Stimulated activated naive B cell treated with anti-CD40 and anti-IgM and Interleukin-4, amounts not matched to agents 10 μg/mL and 1 μg/mL and 100 μg/mL, for 72 hours (primary cell): ENCODE data around the gene LRCH2.

Experiments
- ATAC-seq, 2 donors: fragments of 150-1000 bp; cut with Tn5 transposase; replicated peaks; 2 replicates each; pipeline ENCODE4 v1.10.0; 2021; ENCODE audit warnings: moderate library complexity in 1 of 2
- DNase-seq: peaks from one replicate; pipeline ENCODE4 v3.0.0; 2021
- H3K27ac Mint-ChIP-seq: one replicate; pipeline ENCODE4 v1.8.0; 2022; ENCODE audit warnings: mild to moderate bottlenecking, mixed read lengths
- H3K27me3 Mint-ChIP-seq, 2 donors: one replicate each; pipeline ENCODE4 v1.8.0; 2022; ENCODE audit warnings: mixed read lengths in 2 of 2
- H3K36me3 Mint-ChIP-seq, 2 donors: one replicate each; pipeline ENCODE4 v1.8.0; 2022; ENCODE audit warnings: mixed read lengths in 2 of 2, mild to moderate bottlenecking in 1 of 2
- H3K4me1 Mint-ChIP-seq, 2 donors: one replicate each; pipeline ENCODE4 v1.8.0; 2022; ENCODE audit warnings: mixed read lengths in 2 of 2, mild to moderate bottlenecking in 1 of 2
- H3K4me3 Mint-ChIP-seq, 2 donors: one replicate each; pipeline ENCODE4 v1.8.0; 2022; ENCODE audit warnings: mild to moderate bottlenecking in 2 of 2, mixed read lengths in 2 of 2, moderate library complexity in 1 of 2
- H3K9me3 Mint-ChIP-seq, 2 donors: one replicate each; pipeline ENCODE4 v1.8.0; 2022; ENCODE audit warnings: mixed read lengths in 2 of 2, mild to moderate bottlenecking in 1 of 2

Gene LRCH2, protein sequence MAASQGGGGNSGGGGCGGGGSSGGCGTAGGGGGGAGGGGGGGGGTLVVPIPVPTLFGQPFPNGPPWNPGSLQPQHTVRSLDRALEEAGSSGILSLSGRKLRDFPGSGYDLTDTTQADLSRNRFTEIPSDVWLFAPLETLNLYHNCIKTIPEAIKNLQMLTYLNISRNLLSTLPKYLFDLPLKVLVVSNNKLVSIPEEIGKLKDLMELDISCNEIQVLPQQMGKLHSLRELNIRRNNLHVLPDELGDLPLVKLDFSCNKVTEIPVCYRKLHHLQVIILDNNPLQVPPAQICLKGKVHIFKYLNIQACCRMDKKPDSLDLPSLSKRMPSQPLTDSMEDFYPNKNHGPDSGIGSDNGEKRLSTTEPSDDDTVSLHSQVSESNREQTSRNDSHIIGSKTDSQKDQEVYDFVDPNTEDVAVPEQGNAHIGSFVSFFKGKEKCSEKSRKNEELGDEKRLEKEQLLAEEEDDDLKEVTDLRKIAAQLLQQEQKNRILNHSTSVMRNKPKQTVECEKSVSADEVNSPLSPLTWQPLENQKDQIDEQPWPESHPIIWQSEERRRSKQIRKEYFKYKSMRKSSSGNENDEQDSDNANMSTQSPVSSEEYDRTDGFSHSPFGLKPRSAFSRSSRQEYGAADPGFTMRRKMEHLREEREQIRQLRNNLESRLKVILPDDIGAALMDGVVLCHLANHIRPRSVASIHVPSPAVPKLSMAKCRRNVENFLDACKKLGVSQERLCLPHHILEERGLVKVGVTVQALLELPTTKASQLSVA

DNA sequence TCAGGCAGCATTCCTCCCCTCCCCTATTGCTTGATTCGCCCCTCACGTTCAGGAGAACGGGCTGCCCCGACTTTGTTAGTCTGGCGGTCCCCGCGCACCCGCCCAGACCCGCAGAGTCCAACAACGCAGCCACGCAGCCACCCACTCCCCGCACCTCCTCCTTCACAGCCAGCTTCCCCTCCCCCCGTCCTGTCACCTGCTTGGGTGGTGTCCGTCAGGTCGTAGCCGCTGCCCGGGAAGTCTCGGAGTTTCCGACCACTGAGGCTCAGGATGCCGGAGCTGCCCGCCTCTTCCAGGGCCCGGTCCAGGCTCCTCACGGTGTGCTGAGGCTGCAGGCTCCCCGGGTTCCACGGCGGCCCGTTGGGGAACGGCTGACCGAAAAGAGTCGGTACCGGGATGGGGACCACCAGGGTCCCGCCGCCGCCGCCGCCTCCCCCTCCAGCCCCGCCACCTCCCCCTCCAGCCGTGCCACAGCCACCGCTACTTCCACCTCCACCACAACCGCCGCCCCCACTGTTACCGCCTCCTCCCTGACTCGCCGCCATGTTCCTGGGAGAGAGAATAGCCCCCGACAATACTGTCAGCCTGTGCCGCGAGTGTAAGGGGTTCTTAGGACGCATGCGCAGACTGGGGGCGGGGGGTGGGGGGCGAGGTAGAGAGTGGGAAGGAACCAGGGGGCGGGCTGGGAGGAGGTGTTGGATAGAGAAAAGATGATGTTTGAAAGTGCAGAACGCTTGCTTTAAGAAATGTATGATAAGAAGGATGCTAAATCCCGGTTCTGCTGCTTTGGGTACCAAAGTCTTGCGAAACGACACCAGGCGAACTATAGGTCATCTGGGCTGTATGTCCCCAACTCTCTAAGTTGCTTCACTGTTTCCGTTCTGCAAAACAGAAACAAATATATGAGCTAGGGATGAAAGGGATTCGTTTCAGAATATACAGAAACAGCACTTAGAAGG lies at the start of gene LRCH2:
LRCH2 (minus strand) TSS at position 600 of the 959 bp plus-strand sequence; CDS start at position 545, 55 bp downstream.
- Mint-ChIP-seq H3K9me3 (no peaks in the 10 kb centered on the region), H3K27ac (no peak within 1 kb of the TSS), H3K27me3 (peaks cover 14 to 29% of the 10 kb centered on the region in 2 donors), H3K4me3 (peak within 1 kb of the TSS in 1 of 2 donors; percentile 62), H3K36me3 (no peaks in the 10 kb centered on the region), H3K4me1 (no peaks in the 10 kb centered on the region)
- DNase-seq (no peak), ATAC-seq (no peak)

DNA sequence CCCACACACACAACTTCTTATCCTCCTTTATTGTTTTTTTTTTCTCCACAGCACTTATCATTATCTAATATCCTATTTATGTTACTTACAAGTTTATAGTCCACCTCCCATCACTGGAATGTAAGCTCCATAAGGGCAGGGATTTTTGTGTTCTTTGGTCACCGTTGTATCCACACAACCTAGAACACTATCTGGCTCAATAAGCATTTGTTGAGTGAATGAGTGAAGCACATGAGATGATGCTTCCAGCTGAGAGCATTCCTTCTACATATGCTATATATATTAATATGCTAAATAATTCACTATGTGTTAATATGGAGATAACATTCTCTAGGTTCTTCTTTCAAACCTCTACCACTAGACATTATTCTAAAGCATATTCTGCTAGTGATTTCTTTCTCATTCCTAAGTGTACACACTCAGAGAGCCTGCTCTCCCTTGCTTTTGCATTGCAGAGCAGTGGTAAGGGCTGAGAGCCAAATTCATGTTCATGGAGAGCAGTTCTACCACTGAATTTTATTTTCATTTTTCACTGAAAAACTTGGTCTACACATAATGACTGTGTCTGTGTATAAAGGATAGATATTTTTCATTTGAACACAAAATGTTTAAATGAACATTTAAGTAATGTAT lies 35.3 kb upstream of the LRCH2 start:
- Mint-ChIP-seq H3K27ac (no peak overlapping the region), H3K36me3 (no peaks in the 10 kb centered on the region), H3K9me3 (no peaks in the 10 kb centered on the region), H3K4me1 (no peaks in the 10 kb centered on the region), H3K4me3 (no peak overlapping the region), H3K27me3 (no peaks in the 10 kb centered on the region)
- DNase-seq = no peak
- ATAC-seq = no peak

DNA sequence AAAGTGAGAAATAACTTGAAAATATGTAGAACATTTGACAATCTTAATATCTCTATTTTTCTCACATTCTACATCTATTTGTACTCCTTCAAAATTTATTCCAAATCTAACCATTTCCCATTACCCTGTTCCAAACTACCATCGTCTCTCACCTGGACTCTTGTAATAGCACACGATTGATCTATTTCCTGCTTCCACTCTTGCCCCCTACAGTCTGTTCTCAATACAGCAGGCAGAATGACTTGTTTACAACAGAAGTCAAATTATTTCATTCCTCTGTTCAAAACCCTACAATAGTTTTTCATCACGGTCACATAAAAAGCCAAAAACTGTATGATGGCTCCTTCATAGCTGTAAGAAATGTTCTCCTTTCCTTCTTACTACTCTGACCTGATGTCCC lies 34.5 kb upstream of the LRCH2 start:
- Mint-ChIP-seq H3K4me1 (no peaks in the 10 kb centered on the region), H3K4me3 (no peak overlapping the region)
- no peak for ATAC-seq

DNA sequence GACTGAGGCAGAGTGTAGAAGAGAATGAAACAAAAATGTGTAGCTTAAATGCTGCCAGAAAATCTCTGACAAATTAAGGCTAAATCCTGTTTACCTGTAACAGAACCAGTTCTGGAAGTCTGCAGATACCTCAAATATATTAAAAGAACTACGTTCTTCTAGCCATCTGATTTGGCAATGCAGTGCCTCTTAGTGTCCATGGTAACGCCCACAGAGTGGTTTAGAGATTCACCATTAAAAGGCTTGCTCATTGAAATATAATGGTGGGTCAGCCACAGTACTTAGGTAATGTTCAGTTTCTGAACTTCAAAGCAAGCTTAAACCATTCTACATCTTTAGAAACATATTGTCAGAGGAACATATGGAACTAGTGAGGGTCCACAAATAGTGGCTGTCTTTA lies 32.4 kb upstream of the LRCH2 start:
- H3K4me1 Mint-ChIP-seq = no peaks in the 10 kb centered on the region
- ATAC-seq = no peak
- H3K27me3 Mint-ChIP-seq = no peaks in the 10 kb centered on the region
- H3K36me3 Mint-ChIP-seq = no peaks in the 10 kb centered on the region
- no peak overlapping the region for H3K27ac Mint-ChIP-seq
- DNase-seq = no peak
- H3K4me3 Mint-ChIP-seq = no peak overlapping the region
- H3K9me3 Mint-ChIP-seq = no peaks in the 10 kb centered on the region

More for the DNA sequence above, 34.5 kb upstream of the LRCH2 start:
- no peak for DNase-seq
- H3K27ac Mint-ChIP-seq = no peak overlapping the region
- H3K27me3 Mint-ChIP-seq = no peaks in the 10 kb centered on the region
- H3K9me3 Mint-ChIP-seq = no peaks in the 10 kb centered on the region
- no peaks in the 10 kb centered on the region for H3K36me3 Mint-ChIP-seq

DNA sequence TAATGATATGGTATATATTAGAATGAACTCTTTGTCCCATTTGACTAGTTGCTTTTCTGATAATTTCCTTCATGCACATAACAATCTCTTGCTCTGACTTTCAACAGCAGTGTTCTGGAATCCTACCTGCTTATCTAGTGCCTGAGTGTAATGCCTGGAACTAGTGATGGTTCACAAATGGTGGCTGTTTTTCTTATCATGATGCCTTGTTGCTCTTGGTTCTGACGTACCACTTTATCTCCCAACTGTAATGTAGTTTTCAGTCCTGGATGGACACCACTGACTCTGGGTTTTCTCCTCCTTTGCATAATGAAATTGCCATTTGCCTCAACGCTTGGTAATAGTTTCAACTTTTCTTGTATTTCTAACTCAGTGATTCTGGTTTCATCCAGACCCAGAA lies 30.1 kb upstream of the LRCH2 start:
- Mint-ChIP-seq H3K36me3 (no peaks in the 10 kb centered on the region), H3K27me3 (no peaks in the 10 kb centered on the region), H3K27ac (no peak overlapping the region), H3K4me1 (no peaks in the 10 kb centered on the region), H3K4me3 (no peak overlapping the region), H3K9me3 (no peaks in the 10 kb centered on the region)
- DNase-seq (no peak), ATAC-seq (no peak)

DNA sequence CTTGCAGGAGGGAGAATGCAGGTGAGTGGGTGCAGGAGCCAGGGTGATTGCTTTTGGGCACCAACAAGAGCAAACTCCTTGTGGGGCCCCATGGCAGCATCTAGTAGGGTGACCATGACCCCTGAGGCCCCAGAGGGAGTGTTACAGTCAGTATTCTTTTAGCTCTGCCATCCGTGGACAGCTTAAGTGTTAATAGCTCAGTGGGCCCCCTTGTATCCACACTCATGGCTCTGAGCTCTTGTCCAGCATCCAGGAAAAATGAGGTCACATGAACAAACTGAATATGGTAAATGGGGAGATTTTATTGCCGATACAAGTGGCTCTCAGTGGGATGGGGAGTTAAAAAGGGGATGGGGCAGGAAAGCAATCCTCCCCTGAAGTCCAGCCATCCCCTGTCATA lies 27.3 kb upstream of the LRCH2 start:
- no peak overlapping the region for H3K27ac Mint-ChIP-seq
- H3K27me3 Mint-ChIP-seq = no peaks in the 10 kb centered on the region
- no peaks in the 10 kb centered on the region for H3K9me3 Mint-ChIP-seq
- H3K4me1 Mint-ChIP-seq = no peaks in the 10 kb centered on the region
- no peak for DNase-seq
- no peaks in the 10 kb centered on the region for H3K36me3 Mint-ChIP-seq
- H3K4me3 Mint-ChIP-seq = no peak overlapping the region
- no peak for ATAC-seq

DNA sequence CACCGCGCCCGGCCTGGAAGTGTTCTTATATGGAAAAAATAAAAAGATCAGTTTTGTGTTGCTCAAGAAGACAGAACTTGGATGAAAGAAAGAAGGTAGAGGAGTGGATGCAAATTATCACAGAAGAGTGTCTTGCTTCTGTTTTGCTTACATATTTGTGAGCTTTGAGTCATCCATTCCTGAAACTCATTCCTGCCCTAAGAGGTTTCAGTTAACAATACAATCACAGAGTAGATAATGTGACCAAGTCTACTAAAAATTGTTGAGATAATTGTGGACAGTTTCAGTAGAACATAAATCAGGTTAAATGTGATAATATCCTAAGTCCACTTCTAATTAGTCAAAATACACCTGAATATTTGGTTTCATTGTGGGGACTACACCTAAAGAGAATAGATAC lies 26.4 kb upstream of the LRCH2 start:
- no peak overlapping the region for H3K27ac Mint-ChIP-seq
- H3K4me1 Mint-ChIP-seq = no peaks in the 10 kb centered on the region
- H3K27me3 Mint-ChIP-seq = no peaks in the 10 kb centered on the region
- no peaks in the 10 kb centered on the region for H3K36me3 Mint-ChIP-seq
- H3K4me3 Mint-ChIP-seq = no peak overlapping the region
- DNase-seq = no peak
- ATAC-seq = no peak
- no peaks in the 10 kb centered on the region for H3K9me3 Mint-ChIP-seq

DNA sequence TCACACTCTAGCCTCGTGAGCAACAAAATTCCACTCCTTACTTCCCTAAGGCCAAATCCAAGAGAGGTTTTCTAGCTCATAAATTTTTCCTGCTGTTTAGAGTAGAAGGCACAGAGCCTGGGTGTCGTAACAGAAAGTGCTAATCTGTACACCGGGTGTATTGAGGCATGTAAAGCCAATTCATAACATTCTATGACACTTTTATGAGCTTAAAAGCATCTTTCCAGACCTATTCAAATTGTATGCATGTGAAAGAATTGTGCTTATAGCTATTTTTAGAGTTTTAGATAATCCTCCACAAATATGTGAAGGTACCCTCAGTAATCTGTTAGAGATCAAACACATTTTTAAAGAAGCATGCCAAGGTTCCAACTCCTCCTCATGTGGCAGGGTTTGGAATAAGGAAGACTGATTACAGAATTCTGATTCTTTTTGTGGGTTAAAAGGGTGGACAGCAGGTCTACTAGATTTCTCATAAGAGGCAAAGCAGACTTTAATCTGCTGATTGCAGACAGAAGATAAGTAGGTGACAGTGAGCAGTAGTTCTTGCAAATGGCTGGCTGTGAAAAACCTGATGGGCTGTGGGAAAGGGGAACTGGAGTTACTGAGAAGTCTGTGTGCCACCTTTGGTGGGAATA lies 25.5 kb upstream of the LRCH2 start:
- Mint-ChIP-seq H3K36me3 (no peaks in the 10 kb centered on the region), H3K4me1 (no peaks in the 10 kb centered on the region), H3K27ac (no peak overlapping the region), H3K27me3 (no peaks in the 10 kb centered on the region), H3K4me3 (no peak overlapping the region), H3K9me3 (no peaks in the 10 kb centered on the region)
- no peak for ATAC-seq
- DNase-seq = no peak

DNA sequence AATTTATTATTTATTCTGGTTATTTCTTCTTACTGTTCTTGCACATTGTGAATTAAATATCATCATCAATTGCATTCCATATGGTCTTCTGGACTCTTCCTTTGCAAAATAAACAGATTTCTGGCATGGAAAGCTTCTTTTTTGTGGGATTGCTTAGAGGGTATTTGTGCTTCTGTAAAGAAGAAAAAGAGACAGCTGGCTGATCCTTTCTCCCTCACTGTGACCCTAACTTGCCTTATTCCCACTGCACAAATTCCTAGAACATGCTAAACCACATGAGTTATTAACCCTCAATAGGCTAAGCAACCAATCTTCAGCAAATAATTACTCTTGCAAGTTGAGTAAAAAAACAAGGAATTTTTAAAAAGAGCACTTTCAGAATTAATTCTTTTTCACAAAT lies 23.8 kb upstream of the LRCH2 start:
- Mint-ChIP-seq H3K4me3 (no peak overlapping the region), H3K27ac (no peak overlapping the region), H3K4me1 (no peaks in the 10 kb centered on the region), H3K9me3 (no peaks in the 10 kb centered on the region), H3K36me3 (no peaks in the 10 kb centered on the region), H3K27me3 (no peaks in the 10 kb centered on the region)
- DNase-seq = no peak
- ATAC-seq = no peak

DNA sequence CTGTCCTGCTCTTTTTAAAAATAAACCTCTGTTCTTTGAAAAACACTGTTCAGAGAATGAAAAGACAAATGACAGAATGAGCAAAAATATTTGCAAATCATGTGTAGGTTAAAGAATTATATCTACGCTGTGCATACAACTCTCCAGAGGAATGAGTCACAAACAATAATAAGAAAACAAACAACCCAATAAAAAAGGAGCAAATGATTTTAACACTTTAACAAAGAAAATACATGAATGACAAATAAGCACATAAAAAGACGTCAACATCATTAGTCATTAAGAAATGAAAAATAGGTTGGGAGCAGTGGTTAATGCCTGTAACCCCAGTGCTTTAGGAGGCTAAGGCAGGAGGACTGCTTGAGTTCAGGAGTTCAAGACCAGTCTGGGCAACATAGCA lies 21.1 kb upstream of the LRCH2 start:
- Mint-ChIP-seq H3K4me1 (no peaks in the 10 kb centered on the region), H3K9me3 (no peaks in the 10 kb centered on the region), H3K36me3 (no peaks in the 10 kb centered on the region), H3K4me3 (no peak overlapping the region), H3K27ac (no peak overlapping the region), H3K27me3 (no peaks in the 10 kb centered on the region)
- ATAC-seq (no peak), DNase-seq (no peak)

DNA sequence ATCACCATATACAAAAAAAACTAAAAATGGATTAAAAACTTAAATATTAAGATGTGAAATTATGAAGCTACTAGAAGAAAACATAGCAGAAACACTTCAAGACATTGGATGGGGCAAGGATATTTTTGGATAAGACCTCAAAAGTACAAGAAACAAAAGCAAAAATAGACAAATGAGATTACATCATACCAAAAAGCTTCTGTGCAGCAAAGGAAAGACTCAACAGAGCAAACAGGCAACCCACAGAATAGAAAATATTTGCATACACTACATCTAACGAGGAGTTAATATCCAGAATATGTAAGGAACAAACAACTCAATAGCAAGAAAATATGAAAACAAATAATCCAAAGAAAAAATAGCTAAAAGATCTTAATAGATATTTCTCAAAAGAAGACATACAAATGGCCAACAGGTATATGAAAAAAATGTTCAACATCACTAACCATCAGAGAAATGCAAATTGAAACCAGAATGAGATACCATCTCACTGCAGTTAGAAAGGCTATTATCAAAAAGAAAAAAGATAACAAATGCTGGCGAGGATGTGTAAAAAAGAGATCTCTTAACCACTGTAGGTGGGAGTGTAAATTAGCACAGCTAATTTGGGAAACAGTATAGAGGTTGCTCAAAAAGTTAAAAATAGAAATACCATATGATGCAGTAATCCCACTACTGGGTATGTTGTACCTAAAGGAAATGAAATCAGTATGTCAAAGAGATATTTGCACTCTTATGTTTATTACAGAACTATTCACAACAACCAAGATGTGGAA lies 17.8 kb upstream of the LRCH2 start:
- Mint-ChIP-seq H3K36me3 (no peaks in the 10 kb centered on the region), H3K9me3 (no peaks in the 10 kb centered on the region), H3K27me3 (no peaks in the 10 kb centered on the region), H3K4me3 (no peak overlapping the region), H3K27ac (no peak overlapping the region), H3K4me1 (no peaks in the 10 kb centered on the region)
- no peak for ATAC-seq
- DNase-seq = no peak

DNA sequence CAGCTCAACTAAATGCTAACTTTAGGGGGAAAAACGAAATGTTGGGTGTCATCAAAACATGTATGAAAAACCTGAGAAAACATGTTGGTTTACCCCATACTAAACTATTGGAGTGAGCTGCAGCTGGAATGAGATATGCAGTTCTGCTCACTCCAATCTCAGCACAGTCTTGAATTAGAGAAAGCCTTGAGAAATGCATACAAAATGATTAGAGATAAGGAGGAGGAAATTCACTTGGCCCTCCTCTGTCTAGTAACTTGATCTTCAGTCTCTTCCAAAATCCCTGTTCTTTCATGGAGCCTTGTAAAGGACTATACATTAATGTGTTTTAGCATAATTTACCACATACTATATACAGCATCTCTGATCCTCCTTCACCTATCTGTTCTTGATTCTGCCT lies 3.2 kb upstream of the LRCH2 start:
- no peak for DNase-seq
- ATAC-seq = no peak
- no peaks in the 10 kb centered on the region for H3K36me3 Mint-ChIP-seq
- no peaks in the 10 kb centered on the region for H3K4me1 Mint-ChIP-seq
- no peak overlapping the region for H3K4me3 Mint-ChIP-seq
- H3K27me3 Mint-ChIP-seq = peaks cover 14 to 20% of the 10 kb centered on the region in 2 donors
- H3K9me3 Mint-ChIP-seq = no peaks in the 10 kb centered on the region
- no peak overlapping the region for H3K27ac Mint-ChIP-seq

DNA sequence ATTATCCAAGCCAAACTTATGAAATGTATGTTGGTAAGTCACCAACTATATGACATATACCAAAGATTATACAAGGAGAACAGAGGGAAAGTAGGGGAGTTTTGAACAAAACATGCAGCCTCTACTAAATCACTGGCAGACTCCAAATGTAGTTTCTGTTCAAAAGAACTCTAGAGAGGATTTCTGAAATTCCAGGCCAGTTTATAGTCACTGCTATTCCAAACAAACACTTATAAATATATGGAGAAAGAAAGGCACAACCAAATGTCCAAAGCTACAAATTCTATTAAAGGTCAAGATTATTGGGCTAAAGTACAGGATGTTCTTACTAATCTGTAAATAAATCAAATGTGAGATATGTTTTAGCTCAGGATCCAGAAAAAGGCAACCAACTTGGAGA lies 2.7 kb upstream of the LRCH2 start:
- no peaks in the 10 kb centered on the region for H3K4me1 Mint-ChIP-seq
- no peak for ATAC-seq
- no peak overlapping the region for H3K4me3 Mint-ChIP-seq
- peaks cover 14 to 25% of the 10 kb centered on the region in 2 donors for H3K27me3 Mint-ChIP-seq
- no peaks in the 10 kb centered on the region for H3K36me3 Mint-ChIP-seq
- no peaks in the 10 kb centered on the region for H3K9me3 Mint-ChIP-seq
- no peak for DNase-seq
- H3K27ac Mint-ChIP-seq = no peak overlapping the region
